ENCODE measurements around the gene PDIA4.

DNA sequence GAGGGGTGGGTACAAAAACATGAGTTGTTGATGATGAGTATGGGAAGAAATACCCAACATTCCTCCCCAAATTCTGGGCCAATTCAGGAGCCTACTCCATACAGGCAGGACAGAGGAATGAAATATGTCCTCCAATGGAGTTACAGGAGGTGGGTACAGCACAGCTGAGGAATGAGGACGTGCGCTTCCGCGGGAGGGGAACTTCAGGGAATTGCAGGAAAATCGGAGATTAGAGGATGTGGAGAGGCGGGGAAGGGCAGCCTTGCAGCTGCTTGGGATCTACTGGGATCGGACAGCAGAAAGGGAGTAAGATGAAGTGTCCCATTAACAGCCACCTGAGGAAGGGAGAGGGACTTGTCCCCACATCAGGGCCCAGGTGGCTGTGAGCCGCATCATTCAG lies 50.2 kb downstream of the PDIA4 start:
- TF ChIP-seq CTCF (IDR thresholded peaks at IDR 0.05) (no peak), EMX1 (CRISPR knock-in tag; IDR thresholded peaks at IDR 0.05) (no peak), TCF7 (CRISPR knock-in tag; IDR thresholded peaks at IDR 0.05; ENCODE audit: low read depth) (no peak), ZMAT4 (CRISPR knock-in tag; IDR thresholded peaks at IDR 0.05) (no peak), IRF1 (CRISPR knock-in tag; IDR thresholded peaks at IDR 0.05) (no peak), NR1H2 (CRISPR knock-in tag; IDR thresholded peaks at IDR 0.05) (no peak), IRF2 (CRISPR knock-in tag; IDR thresholded peaks at IDR 0.05; ENCODE audit: borderline replicate concordance, low read depth) (no peak), ESRRA (CRISPR knock-in tag; IDR thresholded peaks at IDR 0.05; ENCODE audit: borderline replicate concordance) (no peak), TP53 (CRISPR knock-in tag; IDR thresholded peaks at IDR 0.05) (no peak), SMAD3 (CRISPR knock-in tag; IDR thresholded peaks at IDR 0.05; ENCODE audit: borderline replicate concordance) (no peak), FOXP1 (CRISPR knock-in tag; IDR thresholded peaks at IDR 0.05; ENCODE audit: borderline replicate concordance) (no peak), E2F4 (CRISPR knock-in tag; IDR thresholded peaks at IDR 0.05; ENCODE audit: borderline replicate concordance, low read depth) (no peak)
- TF ChIP-seq, protein P1, sequence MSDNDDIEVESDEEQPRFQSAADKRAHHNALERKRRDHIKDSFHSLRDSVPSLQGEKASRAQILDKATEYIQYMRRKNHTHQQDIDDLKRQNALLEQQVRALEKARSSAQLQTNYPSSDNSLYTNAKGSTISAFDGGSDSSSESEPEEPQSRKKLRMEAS (CRISPR knock-in tag; IDR thresholded peaks at IDR 0.05), result no peak
